ENCODE results near the gene AMBRA1.

The AMBRA1 gene

GRCh38 chr11:46389450-46390330 is 204.1 kb downstream of the AMBRA1 start:
- no peaks in the 10 kb centered on the region for H3K9me3 Mint-ChIP-seq
- peak; percentile 91 for DNase-seq
- TF ChIP-seq, protein P1, sequence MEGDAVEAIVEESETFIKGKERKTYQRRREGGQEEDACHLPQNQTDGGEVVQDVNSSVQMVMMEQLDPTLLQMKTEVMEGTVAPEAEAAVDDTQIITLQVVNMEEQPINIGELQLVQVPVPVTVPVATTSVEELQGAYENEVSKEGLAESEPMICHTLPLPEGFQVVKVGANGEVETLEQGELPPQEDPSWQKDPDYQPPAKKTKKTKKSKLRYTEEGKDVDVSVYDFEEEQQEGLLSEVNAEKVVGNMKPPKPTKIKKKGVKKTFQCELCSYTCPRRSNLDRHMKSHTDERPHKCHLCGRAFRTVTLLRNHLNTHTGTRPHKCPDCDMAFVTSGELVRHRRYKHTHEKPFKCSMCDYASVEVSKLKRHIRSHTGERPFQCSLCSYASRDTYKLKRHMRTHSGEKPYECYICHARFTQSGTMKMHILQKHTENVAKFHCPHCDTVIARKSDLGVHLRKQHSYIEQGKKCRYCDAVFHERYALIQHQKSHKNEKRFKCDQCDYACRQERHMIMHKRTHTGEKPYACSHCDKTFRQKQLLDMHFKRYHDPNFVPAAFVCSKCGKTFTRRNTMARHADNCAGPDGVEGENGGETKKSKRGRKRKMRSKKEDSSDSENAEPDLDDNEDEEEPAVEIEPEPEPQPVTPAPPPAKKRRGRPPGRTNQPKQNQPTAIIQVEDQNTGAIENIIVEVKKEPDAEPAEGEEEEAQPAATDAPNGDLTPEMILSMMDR (IDR thresholded peaks at IDR 0.05): peak; percentile 86
- no peak overlapping the region for H3K27ac Mint-ChIP-seq
- peak overlapping the region; percentile 60 for H3K4me3 Mint-ChIP-seq
- peaks cover 48% of the 10 kb centered on the region for H3K4me1 Mint-ChIP-seq
- peaks cover 15% of the 10 kb centered on the region for H3K36me3 Mint-ChIP-seq (ENCODE audit: low read depth)
- peaks cover 83% of the 10 kb centered on the region for H3K27me3 Mint-ChIP-seq (ENCODE audit: low read depth, poor library complexity)

DNA sequence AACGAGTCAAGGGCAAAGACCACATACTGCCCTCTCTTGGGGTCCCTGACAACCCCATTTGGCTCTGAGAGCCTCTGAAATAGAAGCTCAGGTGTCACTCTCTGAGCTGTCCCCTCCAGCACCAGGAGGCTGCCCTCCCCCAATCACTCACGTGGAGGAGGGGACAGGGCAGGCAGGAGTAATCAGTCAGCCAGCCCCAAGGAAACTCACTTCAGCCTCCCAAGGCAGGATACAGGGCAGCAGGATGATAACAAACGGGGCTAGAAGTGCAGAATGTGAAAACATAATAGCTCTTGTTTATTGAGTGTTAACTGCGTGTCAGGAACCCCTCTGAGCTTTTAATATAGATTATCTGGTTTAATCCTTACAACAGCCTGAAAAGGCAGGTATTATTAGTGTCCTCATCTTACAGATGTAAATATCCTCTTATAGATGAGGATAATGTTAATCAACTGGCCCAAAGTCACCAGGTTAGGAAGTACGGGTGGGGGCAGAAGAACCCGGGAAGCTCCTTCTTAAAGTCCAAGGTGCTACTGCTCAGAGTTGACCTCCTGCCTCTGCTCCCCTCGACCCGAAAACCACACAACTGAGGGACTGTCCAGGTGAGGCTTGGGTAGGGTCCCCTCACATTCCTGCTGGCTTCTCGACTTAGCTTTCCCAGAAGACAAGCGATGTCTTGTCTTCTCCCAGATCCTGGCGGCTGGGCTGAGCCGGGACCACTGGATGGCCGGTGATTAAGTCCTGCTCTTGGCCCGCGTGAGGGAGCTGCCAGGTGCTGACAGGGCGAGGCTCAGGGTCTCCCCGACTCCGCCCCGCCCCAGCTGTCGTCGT is 205.0 kb downstream of the AMBRA1 start:
- Mint-ChIP-seq H3K36me3 (ENCODE audit: low read depth) (peaks cover 19% of the 10 kb centered on the region), H3K27me3 (ENCODE audit: low read depth, poor library complexity) (peaks cover 77% of the 10 kb centered on the region), H3K27ac (no peak overlapping the region), H3K9me3 (no peaks in the 10 kb centered on the region), H3K4me1 (peaks cover 54% of the 10 kb centered on the region), H3K4me3 (peak overlapping the region; percentile 10)
- DNase-seq: no peak
- TF ChIP-seq, protein P1 (IDR thresholded peaks at IDR 0.05): no peak

DNA sequence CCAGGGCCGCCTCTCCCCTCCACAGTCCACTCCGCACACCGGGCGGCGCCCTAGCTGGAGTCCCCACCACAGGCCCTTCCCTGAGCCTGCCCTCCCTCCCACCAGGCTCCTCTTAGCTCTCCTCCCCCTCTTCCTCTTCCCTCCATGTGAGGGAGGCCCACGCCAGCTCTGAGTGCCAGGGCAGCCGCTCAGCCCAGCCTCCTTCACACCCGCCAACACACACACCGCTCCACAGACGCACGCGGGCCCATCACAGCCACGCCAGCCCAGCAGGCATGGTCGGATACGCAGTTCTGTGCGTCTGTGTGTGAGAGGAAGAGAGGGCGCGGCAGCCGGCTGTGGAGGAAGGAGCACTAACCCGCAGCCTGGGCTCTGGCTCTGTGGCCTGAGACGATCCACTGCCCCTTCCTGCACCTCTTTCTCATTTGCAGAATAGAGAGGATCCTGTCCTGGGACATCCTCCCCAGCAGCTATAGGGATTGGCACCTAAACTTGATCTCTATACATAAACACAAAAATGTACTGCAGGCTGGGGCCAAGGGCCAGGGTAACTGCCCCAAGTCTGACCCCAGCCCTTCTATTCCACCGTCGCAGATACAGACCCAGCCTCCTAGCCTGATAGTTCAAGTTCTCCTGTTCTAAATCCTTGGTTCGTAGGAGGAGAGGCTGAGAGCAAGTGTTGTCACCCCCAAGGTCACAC is 205.8 kb downstream of the AMBRA1 start:
- Mint-ChIP-seq H3K9me3 (no peaks in the 10 kb centered on the region), H3K27me3 (ENCODE audit: low read depth, poor library complexity) (peaks cover 70% of the 10 kb centered on the region), H3K4me3 (peak overlapping the region; percentile 10), H3K36me3 (ENCODE audit: low read depth) (peaks cover 20% of the 10 kb centered on the region), H3K27ac (no peak overlapping the region), H3K4me1 (peaks cover 59% of the 10 kb centered on the region)
- TF ChIP-seq, protein P1 (IDR thresholded peaks at IDR 0.05): no peak
- DNase-seq: no peak

GRCh38 chr11:46387456-46387855 is 206.4 kb downstream of the AMBRA1 start:
- Mint-ChIP-seq H3K27me3 (ENCODE audit: low read depth, poor library complexity) (peaks cover 64% of the 10 kb centered on the region), H3K27ac (no peak overlapping the region), H3K4me1 (peaks cover 56% of the 10 kb centered on the region), H3K4me3 (no peak overlapping the region), H3K9me3 (no peaks in the 10 kb centered on the region), H3K36me3 (ENCODE audit: low read depth) (peaks cover 20% of the 10 kb centered on the region)
- TF ChIP-seq, protein P1 (IDR thresholded peaks at IDR 0.05): no peak
- DNase-seq: no peak

- H3K9me3 Mint-ChIP-seq: no peaks in the 10 kb centered on the region
- DNase-seq: no peak
- H3K36me3 Mint-ChIP-seq (ENCODE audit: low read depth): peaks cover 20% of the 10 kb centered on the region
- no peak overlapping the region for H3K4me3 Mint-ChIP-seq
- H3K4me1 Mint-ChIP-seq: peaks cover 56% of the 10 kb centered on the region
- H3K27ac Mint-ChIP-seq: no peak overlapping the region
- H3K27me3 Mint-ChIP-seq (ENCODE audit: low read depth, poor library complexity): peaks cover 62% of the 10 kb centered on the region
- TF ChIP-seq, protein P1 (IDR thresholded peaks at IDR 0.05): no peak
Measured at GRCh38 chr11:46386674-46387073, 207.1 kb downstream of the AMBRA1 start.

Measured in nephron progenitor cell (in vitro differentiated cells).